Keratinocyte (primary cell): ENCODE measurements around the gene GEN1.

ENCODE experiments used
- CTCF ChIP-seq, 3 experiments: IDR thresholded peaks in 1 of 3; conservative IDR thresholded peaks in 1 of 3; optimal IDR thresholded peaks in 1 of 3; 2 replicates in 2 of 3; 3 replicates in 1 of 3; pipeline versions ENCODE3 to v1.5.1; 2011; ENCODE audit warnings: low read length in 3 of 3, mild to moderate bottlenecking in 3 of 3, moderate library complexity in 2 of 3, control low read depth in 1 of 3, inconsistent platforms in 1 of 3; ENCODE audit not compliant: insufficient read depth in 2 of 3; ENCODE audit errors: extremely low read depth in 1 of 3
- EZH2 ChIP-seq: IDR thresholded peaks from one replicate; pipeline ENCODE4 v1.6.1; 2012; ENCODE audit warnings: inconsistent platforms, mild to moderate bottlenecking, low read length, moderate library complexity

DNA sequence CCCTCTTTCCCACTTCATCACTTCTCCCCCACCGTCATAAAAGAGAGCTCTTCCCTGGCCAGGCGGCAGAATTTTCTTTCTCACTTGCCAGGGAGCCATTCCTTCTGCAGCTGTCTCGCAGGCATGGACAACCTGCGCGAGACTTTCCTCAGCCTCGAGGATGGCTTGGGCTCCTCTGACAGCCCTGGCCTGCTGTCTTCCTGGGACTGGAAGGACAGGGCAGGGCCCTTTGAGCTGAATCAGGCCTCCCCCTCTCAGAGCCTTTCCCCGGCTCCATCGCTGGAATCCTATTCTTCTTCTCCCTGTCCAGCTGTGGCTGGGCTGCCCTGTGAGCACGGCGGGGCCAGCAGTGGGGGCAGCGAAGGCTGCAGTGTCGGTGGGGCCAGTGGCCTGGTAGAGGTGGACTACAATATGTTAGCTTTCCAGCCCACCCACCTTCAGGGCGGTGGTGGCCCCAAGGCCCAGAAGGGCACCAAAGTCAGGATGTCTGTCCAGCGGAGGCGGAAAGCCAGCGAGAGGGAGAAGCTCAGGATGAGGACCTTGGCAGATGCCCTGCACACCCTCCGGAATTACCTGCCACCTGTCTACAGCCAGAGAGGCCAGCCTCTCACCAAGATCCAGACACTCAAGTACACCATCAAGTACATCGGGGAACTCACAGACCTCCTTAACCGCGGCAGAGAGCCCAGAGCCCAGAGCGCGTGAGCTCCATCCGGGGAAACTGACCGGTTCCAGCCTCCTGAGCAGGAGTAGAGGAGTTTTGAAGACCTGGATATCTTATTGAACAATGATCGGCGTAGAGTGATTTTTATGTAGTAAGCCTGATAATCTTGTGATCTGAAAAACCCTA is 62.7 kb downstream of the GEN1 start, which contains the start of gene MSGN1:
- TF ChIP-seq CTCF (optimal IDR thresholded peaks at IDR 0.05 in 1 of 3, IDR thresholded peaks at IDR 0.05 in 1 of 3, conservative IDR thresholded peaks at IDR 0.05 in 1 of 3; ENCODE audit: extremely low read depth in 1 of 3, insufficient read depth in 2 of 3, low read length in 3 of 3) = no peak
- TF ChIP-seq EZH2 = no peak
